GM12878 (cell line): ENCODE measurements around the gene RFLNA. TPM values are rescaled to one million over a fixed set of nuclear protein-coding genes. Genes with fewer than 3 reads are reported as not detected.

Experiments used
- ATAC-seq: fragments of 200-7000 bp; cut with Tn5 transposase; 3 replicates; pipeline ENCODE4 v1.9.1; 2020; ENCODE audit warnings: mild to moderate bottlenecking, moderate library complexity
- BruUV-seq: library from RNA; stranded (reverse); fragments of 400-500 nt; replicated peaks from 2 replicates; lab custom pipeline; 2021; lab: Mats Ljungman, UMichigan
- CTCF ChIA-PET: fragments of 300-600 bp; sonication (Branson Sonifier 250); formaldehyde crosslinking; extraction: SDS; loops from one replicate; lab custom pipeline; 2021; ENCODE audit warnings: inconsistent platforms; lab: Yijun Ruan, JAX
- POLR2A ChIA-PET: fragments of 350-600 bp; formaldehyde crosslinking; extraction: SDS; loops from one replicate; lab custom pipeline; 2021; ENCODE audit warnings: inconsistent platforms; lab: Charles Lee
- RAD21 ChIA-PET: fragments of 300-600 bp; sonication (Branson Sonifier 250); formaldehyde crosslinking; loops from one replicate; lab custom pipeline; 2023; ENCODE audit warnings: antibody characterized with exemption; ENCODE audit not compliant: unreplicated experiment; lab: Charles Lee
- SMC1A ChIA-PET: fragments of 300-600 bp; sonication (Branson Sonifier 250); formaldehyde crosslinking; loops from one replicate; lab custom pipeline; 2023; ENCODE audit not compliant: unreplicated experiment, uncharacterized antibody; lab: Charles Lee
- DNase-seq: peaks from one replicate; pipeline ENCODE4 v3.0.0-alpha.2; 2011; ENCODE audit warnings: low read depth, low spot score
- FAIRE-seq: peaks from 3 replicates; lab custom pipeline; 2011; peaks lifted over from hg19 to GRCh38; lab: Jason Lieb, UNC
- H2AFZ ChIP-seq: 2 replicates; pipeline ENCODE4 v1.6.0; 2011; ENCODE audit warnings: low read depth, low read length, control low read depth; ENCODE audit not compliant: control insufficient read depth
- H3K27ac ChIP-seq: 2 replicates; pipeline ENCODE4 v1.5.1; 2011; ENCODE audit warnings: control low read depth; ENCODE audit not compliant: control insufficient read depth, insufficient read depth
- H3K27me3 ChIP-seq, 2 experiments: replicated peaks in 1 of 2; 2 replicates each; pipeline versions ENCODE4 v1.6.0 to v1.6.1; 2011; ENCODE audit warnings: low read length in 1 of 2; ENCODE audit not compliant: control insufficient read depth in 2 of 2, insufficient read depth in 2 of 2
- H3K36me3 ChIP-seq, 2 experiments: 2 replicates each; pipeline ENCODE4 v1.5.1; 2011; ENCODE audit warnings: low read length in 1 of 2; ENCODE audit not compliant: control insufficient read depth in 2 of 2, insufficient read depth in 2 of 2
- H3K4me1 ChIP-seq: 2 replicates; pipeline ENCODE4 v1.6.1; 2011; ENCODE audit warnings: mild to moderate bottlenecking, low read length, moderate library complexity, mixed read lengths; ENCODE audit not compliant: control insufficient read depth, insufficient read depth
- H3K4me2 ChIP-seq: 2 replicates; pipeline ENCODE4 v1.6.0; 2011; ENCODE audit warnings: control low read depth; ENCODE audit not compliant: control insufficient read depth, insufficient read depth
- H3K4me3 ChIP-seq: fragments of 200-600 bp; sonication (generic); 2 replicates; pipeline ENCODE4 v1.5.1; 2016
- H3K79me2 ChIP-seq: 2 replicates; pipeline ENCODE4 v1.6.0; 2011; ENCODE audit warnings: low read length; ENCODE audit not compliant: control insufficient read depth, insufficient read depth
- H3K9ac ChIP-seq: 2 replicates; pipeline ENCODE4 v1.8.0; 2011; ENCODE audit warnings: low read length, control low read depth, mixed read lengths; ENCODE audit not compliant: control insufficient read depth, insufficient read depth
- H3K9me3 ChIP-seq: replicated peaks from 3 replicates; pipeline ENCODE4 v1.5.1; 2011; ENCODE audit warnings: mild to moderate bottlenecking, low read length; ENCODE audit not compliant: control insufficient read depth, insufficient read depth
- H4K20me1 ChIP-seq: 2 replicates; pipeline ENCODE4 v1.6.0; 2011; ENCODE audit not compliant: control insufficient read depth, insufficient read depth
- CREB1 ChIP-seq: IDR thresholded peaks from 2 replicates; pipeline ENCODE4 v1.6.1; 2012; ENCODE audit warnings: low read depth, mild to moderate bottlenecking, inconsistent platforms
- FOS ChIP-seq: IDR thresholded peaks from 3 replicates; pipeline ENCODE4 v1.6.1; 2011; ENCODE audit warnings: borderline replicate concordance; ENCODE audit not compliant: insufficient read length; ENCODE audit errors: extremely low read depth
- ZNF217 ChIP-seq: fragments of 450-650 bp; IDR thresholded peaks from 2 replicates; pipeline ENCODE4 v1.6.1; 2017; ENCODE audit warnings: antibody characterized with exemption, mild to moderate bottlenecking
- WGBS: methylation state at CpG from one replicate; pipeline ENCODE4 v1.1.6; 2016; ENCODE audit warnings: low lambda C conversion rate; ENCODE audit not compliant: insufficient replicate concordance, insufficient coverage; ENCODE audit errors: missing lambda C conversion rate; 5-methylcytosine and 5-hydroxymethylcytosine counted together
- in situ Hi-C: fragments of 300-500 bp; cut with MboI; formaldehyde crosslinking; loops from 9 replicates; pipeline ENCODE4 v1.14.3; 2018; ENCODE audit warnings: mixed read lengths
- intact Hi-C: fragments of 100-400 bp; cut with micrococcal nuclease; formaldehyde crosslinking; loops from one replicate; pipeline ENCODE4 v1.14.2; 2022; ENCODE audit not compliant: unreplicated experiment
- polyA plus RNA-seq, 11 experiments: library from polyadenylated mRNA; depleted of rRNA in 4 of 11; unstranded in 6 of 11; stranded (reverse) in 5 of 11; fragments of >200 nt; fragmentation: Nextera tagmentation in 4 of 11; fragmentation: Illumina TruSeq in 1 of 11; extraction: Ambion mirVana in 4 of 11; extraction: Trizol in 1 of 11; gene quantifications; 1 replicate in 1 of 11; 2 replicates in 10 of 11; pipeline versions ENCODE4 v1.2.1 to v1.2.3, GENCODE V29; 2011 to 2016; ENCODE audit warnings: inconsistent platforms in 2 of 11, missing spikeins in 2 of 11, low read depth in 1 of 11
- total RNA-seq, 4 experiments: library from RNA; depleted of rRNA in 3 of 4; stranded (reverse); fragments of >200 nt in 3 of 4; fragmentation: Illumina TruSeq in 1 of 4; extraction: Trizol in 1 of 4; gene quantifications; 2 replicates each; pipeline versions ENCODE4 v1.2.1 to v1.2.3, GENCODE V29; 2013 to 2021

RFLNA gene
- total and polyA plus RNA-seq, 10 of the 15 experiments (the other 5 are each of a cell fraction or from before 2014, with no cell fraction given): 0.08 TPM; not detected in 9

GRCh38 chr12:124292385-124292784 lies 2.5 kb upstream of the RFLNA start:
- CTCF ChIA-PET: no interaction called here
- in situ Hi-C loops: no loop called here
- DNase-seq (no peak), FAIRE-seq (no peak), ATAC-seq (no peak)
- POLR2A ChIA-PET: no interaction called here
- no peak overlapping the region for H3K27ac ChIP-seq
- no peaks in the 10 kb centered on the region for H4K20me1 ChIP-seq
- SMC1A ChIA-PET: no interaction called here
- H2AFZ ChIP-seq: no peak overlapping the region
- H3K4me3 ChIP-seq: no peak overlapping the region
- no peak overlapping the region for H3K4me2 ChIP-seq
- 25% methylated on average over 6 of the region's 6 CpGs for WGBS
- BruUV-seq: no TSS peak
- no peaks in the 10 kb centered on the region for H3K4me1 ChIP-seq
- H3K79me2 ChIP-seq: no peaks in the 10 kb centered on the region
- no peak overlapping the region for H3K9ac ChIP-seq
- no peaks in the 10 kb centered on the region; the same call in 2 of the 3 replicates for H3K9me3 ChIP-seq
- intact Hi-C loops: no loop called here
- H3K27me3 ChIP-seq: peaks cover 6 to 11% of the 10 kb centered on the region in 2 experiments
- no peak for TF ChIP-seq FOS
- RAD21 ChIA-PET: no interaction called here
- no peaks in the 10 kb centered on the region for H3K36me3 ChIP-seq

- in situ Hi-C loops: no loop called here
- no peak for DNase-seq
- Histone ChIP-seq H3K4me3 (no peak overlapping the region), H3K4me1 (no peaks in the 10 kb centered on the region), H3K36me3 (no peaks in the 10 kb centered on the region), H3K27ac (no peak overlapping the region), H3K79me2 (no peaks in the 10 kb centered on the region), H2AFZ (no peak overlapping the region), H3K9ac (no peak overlapping the region), H4K20me1 (no peaks in the 10 kb centered on the region), H3K4me2 (no peak overlapping the region), H3K9me3 (no peaks in the 10 kb centered on the region), H3K27me3 (peaks cover 6 to 11% of the 10 kb centered on the region in 2 experiments)
- CTCF ChIA-PET: no interaction called here
- intact Hi-C loops: no loop called here
- no peak for FAIRE-seq
- ATAC-seq: no peak
- POLR2A ChIA-PET: no interaction called here
- RAD21 ChIA-PET: no interaction called here
- WGBS: 60% methylated on average over 12 of the region's 12 CpGs
- no TSS peak for BruUV-seq
- TF ChIP-seq CREB1: no peak
- TF ChIP-seq ZNF217: no peak
- SMC1A ChIA-PET: no interaction called here
Observed at GRCh38 chr12:124293286-124294003, 1.4 kb upstream of the RFLNA start.
